Sciatic nerve (tissue), 2 donors: ENCODE results near the gene SHISA5. TPM values are rescaled to one million over a fixed set of nuclear protein-coding genes. Genes with fewer than 3 reads are reported as not detected.
A peak's percentile ranks its signal among the peaks of the same experiment; 100 is the strongest.

Experiments used
- ATAC-seq: fragments of 200-7000 bp; cut with Tn5 transposase; one replicate; pipeline ENCODE4 v1.9.1; 2020; ENCODE audit warnings: mild to moderate bottlenecking, moderate library complexity
- DNase-seq: peaks from one replicate; pipeline ENCODE4 v3.0.0-alpha.2; 2020; ENCODE audit warnings: low spot score
- intact Hi-C: fragments of 100-400 bp; cut with DNase I; formaldehyde crosslinking; loops from one replicate; pipeline ENCODE4 v1.14.2; 2022
- total RNA-seq: library from RNA; stranded (reverse); fragmentation: NEBNext Ultra II Directional; extraction: Animal tissue kit (Norgen Biotek cat#: 25700); gene quantifications from one replicate; pipeline ENCODE4 v1.2.1, GENCODE V29; 2021
- donor health status: DM: no; HTN: no; CAD: no.
- donor health status: DM: no; HTN: no; CAD: no.

SHISA5 gene
- total RNA-seq, 1 donor from 2014 or later = 138 TPM

DNA sequence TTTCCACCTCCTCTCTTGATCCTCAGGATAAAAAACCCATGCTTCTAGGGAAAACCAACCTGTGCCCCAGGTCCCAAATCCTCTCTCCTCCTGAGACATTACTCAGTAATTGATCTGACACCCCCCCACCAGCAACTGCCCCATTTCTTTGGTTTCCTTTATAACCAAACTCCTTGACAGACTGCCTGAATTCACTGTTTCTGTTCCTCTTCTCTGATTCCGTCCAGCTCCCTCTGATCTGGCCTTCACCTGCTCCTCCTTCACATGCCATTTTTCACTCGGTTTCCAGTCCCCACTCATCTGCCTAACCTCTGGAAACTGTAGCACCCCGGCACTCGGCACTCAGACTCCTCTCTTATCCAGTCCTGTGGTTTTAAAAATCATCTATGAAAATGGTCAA is 66.2 kb downstream of the SHISA5 start:
- no peak for ATAC-seq
- DNase-seq = no peak
- intact Hi-C loops = loop anchor here (5.0 to 10.0 kb wide), 2 partner anchors 41 to 163 kb away; no protein-coding TSS in a partner anchor

DNA sequence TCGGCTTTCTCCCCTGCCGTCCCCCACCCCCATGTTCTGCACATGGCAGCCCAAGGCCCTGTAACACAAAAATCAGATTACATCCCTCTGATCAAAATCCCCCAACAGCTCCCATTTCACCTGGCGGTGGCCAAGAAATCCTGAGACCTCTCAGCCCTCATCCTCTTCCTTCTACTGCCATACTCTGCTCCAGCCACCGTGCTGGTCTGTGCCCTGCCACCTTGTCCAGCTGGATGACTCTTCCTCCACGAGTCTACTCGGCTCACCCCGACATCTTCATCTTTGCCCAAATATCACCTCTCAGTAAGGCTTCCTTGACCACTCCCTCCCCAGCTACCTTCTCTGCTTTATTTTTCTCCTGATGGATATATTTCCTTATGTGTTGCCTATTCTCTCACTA is 67.1 kb downstream of the SHISA5 start:
- ATAC-seq (no peak), DNase-seq (peak; percentile 45)
- intact Hi-C loops = loop anchor here (5.0 to 10.0 kb wide), 2 partner anchors 40 to 162 kb away; no protein-coding TSS in a partner anchor

DNA sequence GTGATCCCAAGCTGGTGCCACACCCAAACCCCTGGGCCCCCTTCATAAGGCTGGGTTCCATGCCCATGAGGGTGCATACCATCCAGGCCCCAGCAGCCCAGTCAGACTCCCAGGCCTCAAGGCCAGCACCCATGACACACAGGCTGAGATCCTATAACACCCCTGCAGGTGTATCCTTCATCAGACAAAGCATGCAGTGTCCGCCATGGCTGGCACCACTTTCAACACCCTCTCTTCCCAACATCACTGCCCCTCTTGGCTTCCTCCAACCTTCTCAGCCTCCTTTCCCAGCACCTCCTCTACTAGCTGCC is 67.5 kb downstream of the SHISA5 start:
- DNase-seq = peak; percentile 53
- no peak for ATAC-seq
- intact Hi-C loops = loop anchor here (5.0 to 10.0 kb wide), 2 partner anchors 39 to 162 kb away; no protein-coding TSS in a partner anchor

DNA sequence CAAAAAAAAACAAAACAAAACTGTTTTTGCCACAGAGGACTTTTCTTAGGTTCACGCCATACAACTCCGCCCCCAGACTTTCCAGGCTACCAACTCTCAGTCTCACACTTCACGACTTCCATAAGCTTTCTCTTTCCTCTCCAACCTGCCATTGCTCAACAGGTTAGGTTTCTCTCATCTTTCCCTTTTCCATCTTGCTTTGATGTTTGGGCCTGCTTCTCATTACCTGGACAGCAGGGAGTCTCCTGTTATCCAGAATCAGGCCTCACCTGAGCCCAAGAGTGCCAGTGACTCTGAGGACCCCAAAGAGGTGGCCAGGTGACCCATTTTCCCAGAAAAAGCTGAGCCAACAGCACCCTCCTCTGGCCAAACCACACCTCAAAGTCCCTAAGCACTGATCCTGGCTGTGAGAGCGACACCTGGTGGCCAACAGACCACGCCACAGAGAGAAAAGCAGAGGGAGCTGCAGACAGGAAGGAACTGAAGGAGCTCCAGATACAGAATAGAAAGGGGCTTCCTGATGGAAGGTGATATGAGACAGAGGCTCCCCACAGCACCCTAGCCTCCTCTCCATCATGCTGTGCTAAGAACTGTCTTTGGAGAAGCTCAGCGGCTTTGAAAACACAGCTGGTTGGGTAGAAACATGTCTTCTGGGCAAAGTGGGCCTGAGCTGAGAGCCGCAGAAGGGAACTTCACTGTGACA is 68.0 kb downstream of the SHISA5 start:
- intact Hi-C loops = loop anchor here (5.0 to 10.0 kb wide), 2 partner anchors 39 to 161 kb away; no protein-coding TSS in a partner anchor

DNA sequence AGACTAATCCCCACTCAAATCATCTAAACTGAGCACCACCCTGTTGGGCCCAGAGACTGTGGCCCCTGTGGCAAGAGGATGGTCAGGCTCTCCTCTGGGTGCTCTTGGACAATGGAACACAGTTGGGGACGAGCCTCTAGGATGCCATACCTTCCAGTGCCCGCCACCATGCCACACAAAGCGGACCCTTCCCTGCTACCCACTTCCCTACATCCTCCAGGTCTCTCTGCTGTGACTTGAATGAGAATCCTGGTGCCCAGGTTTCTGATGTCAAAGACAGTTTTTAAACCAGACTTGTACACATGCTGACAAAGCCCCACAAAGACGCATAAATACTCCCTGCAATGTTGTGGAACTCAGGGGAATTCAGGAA is 68.8 kb downstream of the SHISA5 start:
- ATAC-seq = no peak
- intact Hi-C loops = loop anchor here (5.0 to 10.0 kb wide), 2 partner anchors 38 to 160 kb away; no protein-coding TSS in a partner anchor
- peak; percentile 30 for DNase-seq

More for the DNA sequence above, 68.0 kb downstream of the SHISA5 start:
- DNase-seq (peak; percentile 92), ATAC-seq (peak; percentile 58)

DNA sequence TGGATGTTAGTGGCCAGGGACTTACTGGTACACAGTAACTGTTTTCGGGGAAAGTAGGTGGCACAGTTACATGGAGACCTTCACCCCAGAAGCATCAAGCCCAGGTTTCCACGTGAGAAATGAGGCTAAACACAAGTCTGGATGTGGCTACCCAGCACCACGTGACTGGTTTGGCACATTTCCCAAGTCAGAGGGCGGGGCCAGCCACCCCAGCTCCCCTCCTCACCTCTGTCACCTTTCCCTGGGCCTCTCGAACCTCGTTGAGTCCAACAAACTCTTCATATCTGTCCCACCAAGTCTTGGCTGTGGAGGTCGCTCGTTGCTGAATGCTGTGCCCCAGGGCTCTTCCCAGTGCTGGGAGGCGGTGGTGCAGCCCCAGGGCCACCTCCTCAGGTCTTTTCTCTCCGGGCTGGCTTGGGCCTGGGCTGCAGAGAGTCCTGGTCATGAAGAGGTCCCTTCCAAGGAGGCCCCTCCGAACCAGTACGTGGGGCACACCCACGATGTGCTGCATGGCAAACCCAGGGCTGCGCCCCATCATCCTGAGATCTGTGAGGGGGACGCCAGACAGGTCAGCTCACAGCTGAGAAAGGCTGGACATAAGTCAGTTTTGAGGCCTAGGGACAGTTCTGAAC is 69.3 kb downstream of the SHISA5 start:
- intact Hi-C loops = loop anchor here (5.0 to 10.0 kb wide), 2 partner anchors 37 to 160 kb away; no protein-coding TSS in a partner anchor
- DNase-seq = peak; percentile 46
- no peak for ATAC-seq

DNA sequence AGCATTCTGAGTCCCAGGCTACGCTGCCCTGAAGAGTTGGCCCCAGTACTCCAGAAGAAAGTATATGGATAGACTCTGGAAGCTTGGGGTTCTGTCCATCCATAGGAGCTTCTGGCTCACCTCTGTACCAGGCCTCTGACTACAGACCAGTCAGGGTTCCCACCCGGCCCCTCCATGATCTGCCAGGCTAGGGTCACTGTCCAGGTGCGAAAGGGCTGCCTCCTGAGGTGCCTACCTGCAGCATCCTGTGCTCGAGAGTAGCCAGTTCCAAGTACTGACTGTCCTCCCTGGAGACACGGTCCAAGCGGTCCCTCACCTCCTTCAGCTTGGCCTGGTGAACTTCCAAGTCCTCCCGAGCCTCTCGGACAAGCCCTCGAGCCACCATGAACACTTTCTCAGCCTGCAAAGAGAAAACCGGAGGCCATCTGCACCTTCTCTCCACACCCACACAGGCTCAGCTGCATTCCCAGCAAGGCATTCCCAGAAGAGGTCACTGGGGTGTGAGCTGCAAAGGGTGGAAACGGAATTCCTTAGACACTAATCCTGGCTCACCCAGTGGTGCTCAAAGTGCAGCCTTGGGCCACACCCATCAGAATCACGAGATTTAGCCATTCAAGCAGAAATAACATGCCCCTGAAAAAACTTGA is 70.4 kb downstream of the SHISA5 start:
- intact Hi-C loops = loop anchor here (10.0 kb wide), 1 partner anchor 159 kb away; no protein-coding TSS in a partner anchor
- ATAC-seq = peak; percentile 54
- peak; percentile 60 for DNase-seq

DNA sequence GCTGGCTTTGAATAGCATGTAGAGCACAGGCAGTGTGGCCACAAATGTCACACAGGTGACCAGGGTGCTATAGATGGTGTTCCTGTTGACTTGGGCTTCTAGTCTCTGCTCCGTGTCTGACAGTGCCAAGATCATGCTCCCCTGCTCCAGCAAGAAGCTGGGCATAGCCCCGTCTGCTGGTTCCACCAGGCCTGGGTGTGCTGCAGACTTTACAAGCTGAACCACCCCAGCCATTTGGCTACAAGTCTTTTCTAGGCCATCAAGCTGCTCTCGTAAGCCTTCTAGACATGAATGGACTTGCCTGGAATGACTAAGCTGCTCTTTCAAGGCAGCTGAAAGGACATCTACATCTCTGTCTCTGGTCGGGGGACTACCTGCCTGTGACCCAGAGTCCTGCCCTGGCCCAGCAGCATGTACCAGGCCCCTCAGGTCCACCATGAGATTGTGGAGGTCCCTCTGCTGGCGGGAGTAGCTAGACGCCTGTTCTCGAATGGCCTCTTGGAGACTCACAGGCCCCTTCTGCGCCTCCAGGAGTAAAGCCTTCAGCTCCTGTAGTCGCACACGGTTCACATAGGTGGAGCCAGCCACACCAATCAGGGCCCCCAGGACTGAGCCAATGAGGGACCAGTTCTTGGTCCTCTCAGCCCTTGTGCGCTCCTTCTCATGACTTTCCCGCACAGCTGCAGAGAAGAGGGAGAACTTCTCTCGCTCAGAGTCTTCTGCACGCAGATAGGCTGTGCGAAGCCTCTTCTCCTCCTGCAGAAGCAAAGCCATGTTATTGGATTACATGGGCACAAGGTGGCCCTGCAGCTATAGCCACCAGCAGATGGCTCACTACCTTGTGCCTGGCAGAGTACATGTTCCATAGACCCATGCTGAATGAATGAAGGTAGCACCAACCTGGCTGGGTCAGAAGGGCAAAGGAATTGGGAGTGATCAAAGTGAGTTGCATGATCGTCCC is 71.3 kb downstream of the SHISA5 start:
- DNase-seq (peak; percentile 51), ATAC-seq (no peak)
- intact Hi-C loops = loop anchor here (10.0 kb wide), 1 partner anchor 158 kb away; no protein-coding TSS in a partner anchor

DNA sequence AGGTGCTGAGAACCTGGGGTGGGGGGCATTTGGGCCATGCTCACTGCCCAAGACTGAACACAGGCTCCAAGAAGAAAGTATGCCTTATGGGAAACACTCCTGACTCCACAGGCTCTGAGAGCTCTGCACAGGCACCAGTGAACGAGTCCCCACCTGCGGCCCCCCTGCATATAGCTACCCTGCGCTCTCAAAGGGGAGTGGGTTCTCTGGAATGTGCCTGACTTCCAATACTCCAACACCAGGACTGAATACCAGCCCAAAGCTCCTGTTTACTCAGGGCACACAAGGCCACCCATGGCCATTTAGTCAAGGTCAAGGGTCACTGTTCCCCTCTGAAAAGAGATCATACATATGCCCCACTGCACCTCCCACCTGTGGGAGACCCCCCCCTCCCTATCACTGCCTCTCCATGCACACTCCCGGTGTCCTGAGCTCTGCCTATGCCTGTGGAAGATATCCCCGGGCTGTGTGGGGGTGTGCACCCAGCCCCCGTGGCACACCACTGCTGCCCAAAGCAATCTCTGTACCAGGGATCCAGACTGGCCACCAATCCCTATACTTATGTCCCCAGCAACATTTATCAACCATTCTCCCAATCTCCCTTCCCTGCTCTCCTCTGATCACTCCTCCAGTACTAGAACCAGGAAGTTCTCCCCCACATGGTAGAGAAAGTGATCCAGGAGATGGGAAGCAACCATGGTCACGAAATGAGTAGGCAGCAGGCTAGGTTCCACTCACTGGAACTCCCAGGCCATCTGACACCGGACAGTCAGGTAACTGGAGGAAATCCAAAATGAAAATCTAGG is 72.5 kb downstream of the SHISA5 start:
- intact Hi-C loops = loop anchor here (10.0 kb wide), 1 partner anchor 157 kb away; no protein-coding TSS in a partner anchor
- peak; percentile 42 for DNase-seq
- no peak for ATAC-seq

DNA sequence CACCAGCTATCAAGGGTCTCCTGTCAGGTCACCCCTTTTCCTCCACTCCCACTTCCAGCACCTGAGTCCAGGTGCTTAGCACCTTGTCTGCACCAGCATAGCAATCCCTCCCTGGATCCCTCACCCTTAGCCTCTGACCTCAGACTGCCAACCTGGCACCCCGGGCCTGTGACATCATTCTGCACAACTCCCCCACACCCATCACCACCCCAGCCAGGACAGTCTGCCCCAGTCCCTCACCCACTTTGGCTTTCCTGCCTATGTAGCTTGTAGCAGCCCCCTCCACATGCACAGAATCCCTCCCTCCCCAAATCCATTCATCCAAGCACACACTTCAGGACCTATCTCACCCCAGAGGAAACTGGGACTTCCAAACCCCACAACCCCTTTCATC is 73.3 kb downstream of the SHISA5 start:
- DNase-seq = peak; percentile 55

DNA sequence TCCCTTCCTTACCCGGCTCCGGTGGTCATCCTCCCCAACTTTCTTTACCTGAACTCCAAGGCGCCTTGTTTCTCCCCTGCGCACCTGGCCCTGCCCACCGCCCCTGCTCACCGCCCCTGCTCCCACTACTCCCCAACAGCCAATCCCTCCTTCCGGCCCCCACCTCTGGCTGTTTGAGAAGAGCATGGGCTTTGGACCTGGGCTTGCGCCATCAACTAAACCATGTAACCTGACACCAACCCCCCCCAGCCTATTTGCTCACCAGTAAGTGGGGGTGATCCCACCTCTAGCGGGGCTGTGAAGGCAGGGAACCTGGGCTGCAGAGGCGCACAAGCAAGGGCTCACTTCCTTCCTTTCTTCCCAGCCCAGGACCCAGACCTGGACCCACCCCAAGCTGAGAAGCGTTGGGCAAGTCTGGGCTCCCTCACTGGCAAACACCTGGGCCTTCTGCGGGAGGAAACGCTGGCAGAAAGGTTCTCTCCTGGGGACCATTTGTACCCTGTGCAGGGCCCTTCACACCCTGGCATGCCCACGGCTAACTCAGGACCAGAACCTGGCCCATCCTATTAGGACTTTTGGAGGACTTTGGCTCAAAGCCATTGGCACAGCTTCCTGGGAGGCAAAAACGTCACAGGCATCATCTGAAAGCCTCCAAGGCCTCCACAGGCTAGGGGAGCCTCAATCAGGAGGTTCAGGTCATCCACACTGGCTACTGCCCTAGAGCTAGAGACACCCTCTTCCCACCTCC is 73.8 kb downstream of the SHISA5 start, which contains the start of gene PLXNB1:
Gene PLXNB1, minus strand, starts transcription at position 127 of the 748 bp plus-strand sequence. CDS start 5,475 bp downstream, outside the sequence.
- intact Hi-C loops = loop anchor here (10.0 kb wide), 1 partner anchor 155 kb away; no protein-coding TSS in a partner anchor
- DNase-seq (peak; percentile 73), ATAC-seq (peak; percentile 41)

More for the DNA sequence above, 73.3 kb downstream of the SHISA5 start:
- intact Hi-C loops = loop anchor here (10.0 kb wide), 1 partner anchor 156 kb away; no protein-coding TSS in a partner anchor
- ATAC-seq = no peak

DNA sequence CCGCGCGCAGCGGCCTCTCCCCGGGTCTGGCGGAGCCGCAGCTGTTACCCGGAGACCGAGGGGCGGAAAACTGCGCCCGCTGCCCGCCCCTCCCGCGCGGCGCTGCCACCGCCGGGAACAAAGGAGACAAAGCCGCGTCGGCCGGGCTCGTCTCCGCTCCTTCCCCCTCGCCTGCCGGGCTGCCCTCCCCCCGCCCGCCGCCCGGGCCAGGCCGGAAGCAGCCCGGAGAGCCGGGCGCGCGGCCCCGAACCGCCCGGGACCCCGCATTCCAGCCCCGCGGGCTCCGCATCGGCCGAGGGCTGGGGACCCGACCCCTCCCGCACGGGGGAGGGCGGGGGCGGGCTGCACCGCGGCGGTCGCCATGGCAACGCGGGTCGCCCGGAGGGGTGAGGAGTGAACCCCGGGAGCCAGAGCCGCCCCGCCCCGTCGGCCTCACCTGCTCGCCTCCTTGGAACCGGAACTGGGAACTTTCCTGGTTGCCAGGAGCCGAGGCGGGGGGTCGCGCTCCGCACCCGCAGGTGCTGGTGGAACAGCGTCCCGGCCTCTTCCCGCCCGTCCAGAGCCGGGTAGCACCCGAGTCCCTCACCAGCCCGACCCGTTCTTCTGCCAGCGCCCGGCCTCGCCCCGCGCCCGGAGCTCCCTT is 74.5 kb downstream of the SHISA5 start:
- ATAC-seq (peak; percentile 14), DNase-seq (no peak)

DNA sequence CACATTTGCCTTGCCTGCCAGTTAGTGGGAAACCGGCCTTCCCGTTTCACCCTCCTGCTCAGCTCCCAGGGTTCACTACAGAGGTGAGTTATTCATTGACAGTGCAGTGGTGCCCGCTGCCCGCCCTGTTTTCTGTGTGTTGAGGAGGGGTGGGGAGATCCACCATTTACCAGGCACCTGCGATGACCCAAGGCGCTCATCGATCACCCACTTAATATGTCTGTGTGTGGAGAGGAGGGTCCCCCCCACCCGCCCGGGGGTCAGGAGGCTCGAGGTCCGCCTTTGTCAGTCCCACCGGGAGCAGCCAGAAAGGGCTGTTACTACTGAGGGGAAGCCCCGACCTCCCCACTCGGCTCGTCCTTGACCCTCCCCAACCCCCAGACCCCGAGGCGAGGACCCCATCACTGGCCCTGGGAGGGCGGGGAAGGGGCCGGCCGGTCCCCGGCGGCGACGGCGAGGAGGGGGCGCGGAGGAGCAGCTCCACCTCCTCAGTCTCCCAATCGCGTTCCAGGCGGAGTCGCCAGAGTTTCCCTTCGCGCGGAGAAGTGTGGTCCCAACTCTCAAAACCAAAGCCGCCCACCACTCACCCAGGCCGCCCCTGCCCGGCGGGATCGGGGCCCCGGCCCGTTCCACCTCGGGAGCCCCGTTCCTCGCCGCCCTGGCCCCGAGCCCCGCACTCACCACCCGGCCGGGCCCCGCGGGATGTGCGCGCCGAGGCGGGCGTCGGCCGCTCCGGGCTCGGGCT is 75.2 kb downstream of the SHISA5 start:
- DNase-seq (peak; percentile 80), ATAC-seq (peak; percentile 42)
- intact Hi-C loops = no loop called here

More for the DNA sequence above, 74.5 kb downstream of the SHISA5 start:
- intact Hi-C loops = no loop called here

DNA sequence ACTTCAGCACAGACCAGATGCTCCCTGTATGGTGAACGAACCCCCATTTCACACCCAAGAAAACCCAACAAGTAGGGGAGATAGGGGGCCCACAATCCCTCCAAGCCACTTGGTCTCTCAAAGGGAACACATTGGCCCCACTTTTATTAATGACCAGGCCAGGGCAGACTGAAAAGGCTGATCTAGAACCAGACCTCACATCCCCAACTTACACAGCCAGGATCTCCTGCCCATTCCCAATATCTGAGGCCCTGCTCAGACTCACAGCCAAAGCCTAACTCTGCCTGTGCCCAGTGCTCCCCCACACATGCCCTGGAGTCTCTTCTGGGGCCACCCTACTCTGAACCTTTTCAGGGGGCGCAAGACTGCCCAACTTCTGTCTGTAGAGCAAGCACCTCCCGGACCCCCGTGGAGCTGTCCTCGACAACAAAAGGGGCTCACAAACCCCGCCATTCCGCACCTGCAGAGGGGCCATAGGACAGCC is 75.8 kb downstream of the SHISA5 start:
- DNase-seq (no peak), ATAC-seq (no peak)
- intact Hi-C loops = no loop called here

DNA sequence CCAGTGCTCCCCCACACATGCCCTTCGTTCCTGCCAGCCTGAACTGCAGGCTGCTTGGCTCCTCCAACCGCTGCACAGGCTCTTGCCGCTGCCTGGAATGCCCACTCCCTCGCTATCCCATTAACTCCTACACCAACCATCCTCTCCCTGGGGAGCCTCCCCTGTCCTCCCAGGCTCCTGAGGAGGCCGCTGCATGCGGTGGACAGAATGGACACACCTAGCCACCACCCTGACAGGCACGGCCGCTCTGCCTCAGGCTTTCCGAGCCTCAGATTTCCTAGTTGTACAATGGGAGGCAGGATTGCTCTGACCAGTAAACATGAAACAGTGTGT is 76.4 kb downstream of the SHISA5 start:
- intact Hi-C loops = no loop called here
- ATAC-seq (peak; percentile 5), DNase-seq (no peak)
